ENCODE results near the gene CEBPE.

DNA sequence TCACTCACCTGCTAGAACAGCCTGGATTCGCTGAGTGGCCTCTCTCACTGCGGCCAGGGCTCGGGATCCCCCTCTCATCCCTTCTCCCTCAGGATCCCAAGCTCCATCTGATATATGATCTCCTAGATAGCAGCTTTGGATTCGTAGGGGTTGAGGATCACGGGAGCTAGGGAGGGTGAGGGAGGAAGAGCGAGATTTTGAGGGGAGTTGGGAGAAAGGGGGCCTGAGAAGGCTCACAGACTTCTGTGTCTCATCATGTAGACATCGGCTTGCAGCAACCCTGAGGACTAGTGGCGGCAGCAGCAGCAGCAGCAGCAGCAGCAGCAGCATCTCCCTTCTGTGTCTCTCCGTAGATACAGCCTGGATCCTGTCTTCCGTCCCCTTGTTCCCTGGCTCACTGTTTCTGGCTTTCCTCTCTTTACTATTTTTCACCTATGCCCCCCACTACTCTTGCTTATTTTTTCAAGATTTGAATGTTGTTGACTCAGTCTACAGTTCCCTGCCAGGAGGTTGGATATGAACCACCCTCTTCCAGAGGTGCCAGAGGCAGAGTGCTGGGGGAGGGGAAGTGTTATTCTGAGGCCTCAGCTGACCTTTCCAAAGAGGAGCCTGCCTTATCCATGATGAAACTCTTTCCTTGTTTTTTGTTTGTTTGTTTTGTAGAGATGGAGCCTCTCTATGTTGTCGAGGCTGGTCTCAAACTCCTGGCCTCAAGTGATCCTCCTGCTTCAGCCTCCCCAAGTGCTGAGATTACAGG is 14.3 kb downstream of the CEBPE start, which contains the start of gene CIROP:
- TF ChIP-seq POLR2A (IDR thresholded peaks at IDR 0.05; ENCODE audit: borderline replicate concordance, extremely low read depth, insufficient read depth, insufficient read length) = no peak
- TF ChIP-seq, protein P1, sequence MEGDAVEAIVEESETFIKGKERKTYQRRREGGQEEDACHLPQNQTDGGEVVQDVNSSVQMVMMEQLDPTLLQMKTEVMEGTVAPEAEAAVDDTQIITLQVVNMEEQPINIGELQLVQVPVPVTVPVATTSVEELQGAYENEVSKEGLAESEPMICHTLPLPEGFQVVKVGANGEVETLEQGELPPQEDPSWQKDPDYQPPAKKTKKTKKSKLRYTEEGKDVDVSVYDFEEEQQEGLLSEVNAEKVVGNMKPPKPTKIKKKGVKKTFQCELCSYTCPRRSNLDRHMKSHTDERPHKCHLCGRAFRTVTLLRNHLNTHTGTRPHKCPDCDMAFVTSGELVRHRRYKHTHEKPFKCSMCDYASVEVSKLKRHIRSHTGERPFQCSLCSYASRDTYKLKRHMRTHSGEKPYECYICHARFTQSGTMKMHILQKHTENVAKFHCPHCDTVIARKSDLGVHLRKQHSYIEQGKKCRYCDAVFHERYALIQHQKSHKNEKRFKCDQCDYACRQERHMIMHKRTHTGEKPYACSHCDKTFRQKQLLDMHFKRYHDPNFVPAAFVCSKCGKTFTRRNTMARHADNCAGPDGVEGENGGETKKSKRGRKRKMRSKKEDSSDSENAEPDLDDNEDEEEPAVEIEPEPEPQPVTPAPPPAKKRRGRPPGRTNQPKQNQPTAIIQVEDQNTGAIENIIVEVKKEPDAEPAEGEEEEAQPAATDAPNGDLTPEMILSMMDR (IDR thresholded peaks at IDR 0.05 in 2 of 3, conservative IDR thresholded peaks at IDR 0.05 in 1 of 3; ENCODE audit: borderline replicate concordance in 1 of 3, insufficient read depth in 1 of 3, low read depth in 2 of 3, low read length in 2 of 3) = no peak
- no peak for TF ChIP-seq YY1 (IDR thresholded peaks at IDR 0.05; ENCODE audit: extremely low read depth, insufficient replicate concordance, low read depth, low read length)
- TF ChIP-seq POLR2AphosphoS5 (IDR thresholded peaks at IDR 0.05; ENCODE audit: low read depth, low read length) = no peak
- TF ChIP-seq RAD21 (IDR thresholded peaks at IDR 0.05; ENCODE audit: low read depth) = no peak
- TF ChIP-seq, protein P2, sequence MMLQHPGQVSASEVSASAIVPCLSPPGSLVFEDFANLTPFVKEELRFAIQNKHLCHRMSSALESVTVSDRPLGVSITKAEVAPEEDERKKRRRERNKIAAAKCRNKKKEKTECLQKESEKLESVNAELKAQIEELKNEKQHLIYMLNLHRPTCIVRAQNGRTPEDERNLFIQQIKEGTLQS (IDR thresholded peaks at IDR 0.05) = no peak
- TF ChIP-seq EZH2 (IDR thresholded peaks at IDR 0.05) = no peak
- TF ChIP-seq, protein P3, sequence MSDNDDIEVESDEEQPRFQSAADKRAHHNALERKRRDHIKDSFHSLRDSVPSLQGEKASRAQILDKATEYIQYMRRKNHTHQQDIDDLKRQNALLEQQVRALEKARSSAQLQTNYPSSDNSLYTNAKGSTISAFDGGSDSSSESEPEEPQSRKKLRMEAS (IDR thresholded peaks at IDR 0.05) = no peak
- TF ChIP-seq ELF1 (IDR thresholded peaks at IDR 0.05; ENCODE audit: borderline replicate concordance, low read depth) = no peak
